SK-N-SH treated with all-trans-retinoic acid at 6 μM for 48 hours (cell line): ENCODE measurements around the gene OSGIN1.

Experiments used
- ATAC-seq: fragments of 200-7000 bp; cut with Tn5 transposase; 3 replicates; pipeline ENCODE4 v1.9.1; 2020; ENCODE audit warnings: mild to moderate bottlenecking, moderate library complexity
- ARNTL ChIP-seq: fragments of 450-650 bp; formaldehyde crosslinking; IDR thresholded peaks from 2 replicates; pipeline ENCODE4 v1.5.0; 2020; ENCODE audit warnings: low read depth, mild to moderate bottlenecking, moderate library complexity, borderline replicate concordance
- BACH2 ChIP-seq: fragments of 250-450 bp; sonication (Bioruptor Pico); IDR thresholded peaks from 2 replicates; pipeline ENCODE4 v1.9.0; 2021; ENCODE audit warnings: mild to moderate bottlenecking, borderline replicate concordance
- CSDC2 ChIP-seq: fragments of 250-450 bp; sonication (Bioruptor Pico); IDR thresholded peaks from 2 replicates; pipeline ENCODE4 v1.5.0; 2020; ENCODE audit warnings: mild to moderate bottlenecking, moderate library complexity
- GLIS3 ChIP-seq: fragments of 250-450 bp; sonication (Bioruptor Pico); IDR thresholded peaks from 2 replicates; pipeline ENCODE4 v1.5.0; 2020; ENCODE audit warnings: mild to moderate bottlenecking, moderate library complexity
- ISL1 ChIP-seq: fragments of 250-450 bp; sonication (Bioruptor Pico); IDR thresholded peaks from 2 replicates; pipeline ENCODE4 v2.1.2; 2022; ENCODE audit warnings: mild to moderate bottlenecking, moderate library complexity
- PATZ1 ChIP-seq: fragments of 250-450 bp; sonication (Bioruptor Pico); IDR thresholded peaks from 2 replicates; pipeline ENCODE4 v1.8.0; 2020; ENCODE audit warnings: mild to moderate bottlenecking, moderate library complexity, borderline replicate concordance
- POU6F1 ChIP-seq: fragments of 250-450 bp; sonication (Bioruptor Pico); IDR thresholded peaks from 2 replicates; pipeline ENCODE4 v1.8.0; 2021; ENCODE audit warnings: low read depth, mild to moderate bottlenecking, moderate library complexity, borderline replicate concordance
- RARB ChIP-seq: fragments of 250-450 bp; sonication (Bioruptor Pico); IDR thresholded peaks from 2 replicates; pipeline ENCODE4 v1.8.0; 2021; ENCODE audit warnings: mild to moderate bottlenecking, moderate library complexity
- SNAI2 ChIP-seq: fragments of 250-450 bp; sonication (Bioruptor Pico); IDR thresholded peaks from 2 replicates; pipeline ENCODE4 v1.5.0; 2020; ENCODE audit warnings: mild to moderate bottlenecking, moderate library complexity
- TCF4 ChIP-seq: fragments of 250-450 bp; sonication (Bioruptor Pico); IDR thresholded peaks from 2 replicates; pipeline ENCODE4 v1.8.0; 2021; ENCODE audit warnings: mild to moderate bottlenecking, moderate library complexity, borderline replicate concordance
- TOX ChIP-seq: fragments of 250-450 bp; sonication (Bioruptor Pico); IDR thresholded peaks from 2 replicates; pipeline ENCODE4 v1.8.0; 2021; ENCODE audit warnings: mild to moderate bottlenecking, moderate library complexity, borderline replicate concordance
- TSHZ2 ChIP-seq: fragments of 250-450 bp; sonication (Bioruptor Pico); IDR thresholded peaks from 2 replicates; pipeline ENCODE4 v1.5.0; 2020; ENCODE audit warnings: mild to moderate bottlenecking, moderate library complexity
- ZC3H10 ChIP-seq: fragments of 250-450 bp; sonication (Bioruptor Pico); IDR thresholded peaks from 2 replicates; pipeline ENCODE4 v1.5.1; 2021; ENCODE audit warnings: mild to moderate bottlenecking, moderate library complexity
- ZFP3 ChIP-seq: fragments of 250-450 bp; sonication (Bioruptor Pico); IDR thresholded peaks from 2 replicates; pipeline ENCODE4 v1.5.0; 2020; ENCODE audit warnings: mild to moderate bottlenecking, moderate library complexity
- ZNF565 ChIP-seq: fragments of 450-650 bp; formaldehyde crosslinking; conservative IDR thresholded peaks from 2 replicates; pipeline ENCODE4 v1.5.0; 2020; ENCODE audit warnings: low read depth, mild to moderate bottlenecking, moderate library complexity
- ZNF70 ChIP-seq: fragments of 450-650 bp; formaldehyde crosslinking; IDR thresholded peaks from 2 replicates; pipeline ENCODE4 v1.5.0; 2020; ENCODE audit warnings: mild to moderate bottlenecking, moderate library complexity
- TF ChIP-seq, protein P1 (sequence below): fragments of 250-450 bp; sonication (Bioruptor Pico); IDR thresholded peaks from 2 replicates; pipeline ENCODE4 v1.5.1; 2021; ENCODE audit warnings: mild to moderate bottlenecking, moderate library complexity

OSGIN1 gene

DNA sequence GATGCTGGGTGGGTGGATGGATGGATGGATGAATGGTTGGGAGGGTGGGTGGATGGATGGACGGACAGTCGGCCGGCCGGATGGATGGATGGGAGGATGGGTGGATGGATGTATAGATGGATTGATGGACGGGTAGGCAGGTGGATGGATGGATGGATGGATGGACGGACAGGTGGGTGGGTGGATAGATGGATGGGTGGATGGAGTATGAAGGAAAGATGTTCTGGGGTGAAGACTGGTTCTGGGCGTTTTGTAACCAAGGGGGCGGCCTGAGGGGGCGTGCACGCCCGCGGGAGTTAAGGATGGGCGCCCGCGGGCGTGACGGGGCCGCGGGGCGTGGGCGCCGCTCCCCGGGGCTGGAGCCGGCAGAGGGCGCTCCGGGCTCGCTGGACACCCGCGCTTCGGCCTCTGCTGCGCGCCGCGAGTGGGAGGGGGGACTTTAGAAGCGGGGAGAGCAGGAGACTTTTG, 14.8 kb downstream of the OSGIN1 start, which contains the start of gene NECAB2:
Gene NECAB2 (plus strand): TSS at position 407 of the 468 bp plus-strand sequence. CDS start 405 bp downstream, outside the sequence.
- no peak for TF ChIP-seq ISL1
- TF ChIP-seq SNAI2 (CRISPR knock-in tag), result no peak
- no peak for TF ChIP-seq ZC3H10 (CRISPR knock-in tag)
- no peak for TF ChIP-seq GLIS3 (CRISPR knock-in tag)
- no peak for TF ChIP-seq ZNF70 (CRISPR knock-in tag)
- TF ChIP-seq TOX (CRISPR knock-in tag), result no peak
- TF ChIP-seq TSHZ2 (CRISPR knock-in tag), result no peak
- no peak for TF ChIP-seq ZNF565 (CRISPR knock-in tag)
- no peak for TF ChIP-seq RARB (CRISPR knock-in tag)
- no peak for TF ChIP-seq ARNTL (CRISPR knock-in tag)
- TF ChIP-seq PATZ1 (CRISPR knock-in tag), result no peak
- no peak for TF ChIP-seq ZFP3 (CRISPR knock-in tag)
- TF ChIP-seq TCF4 (CRISPR knock-in tag), result no peak
- TF ChIP-seq, protein P1, sequence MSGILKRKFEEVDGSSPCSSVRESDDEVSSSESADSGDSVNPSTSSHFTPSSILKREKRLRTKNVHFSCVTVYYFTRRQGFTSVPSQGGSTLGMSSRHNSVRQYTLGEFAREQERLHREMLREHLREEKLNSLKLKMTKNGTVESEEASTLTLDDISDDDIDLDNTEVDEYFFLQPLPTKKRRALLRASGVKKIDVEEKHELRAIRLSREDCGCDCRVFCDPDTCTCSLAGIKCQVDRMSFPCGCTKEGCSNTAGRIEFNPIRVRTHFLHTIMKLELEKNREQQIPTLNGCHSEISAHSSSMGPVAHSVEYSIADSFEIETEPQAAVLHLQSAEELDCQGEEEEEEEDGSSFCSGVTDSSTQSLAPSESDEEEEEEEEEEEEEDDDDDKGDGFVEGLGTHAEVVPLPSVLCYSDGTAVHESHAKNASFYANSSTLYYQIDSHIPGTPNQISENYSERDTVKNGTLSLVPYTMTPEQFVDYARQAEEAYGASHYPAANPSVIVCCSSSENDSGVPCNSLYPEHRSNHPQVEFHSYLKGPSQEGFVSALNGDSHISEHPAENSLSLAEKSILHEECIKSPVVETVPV (CRISPR knock-in tag), result no peak
- no peak for TF ChIP-seq BACH2 (CRISPR knock-in tag)
- TF ChIP-seq POU6F1 (CRISPR knock-in tag), result no peak
- TF ChIP-seq CSDC2, result no peak
- ATAC-seq, result peak; percentile 72

GRCh38 chr16:83968306-83968851, 15.3 kb downstream of the OSGIN1 start:
- no peak for ATAC-seq
- no peak for TF ChIP-seq TSHZ2 (CRISPR knock-in tag)
- no peak for TF ChIP-seq PATZ1 (CRISPR knock-in tag)
